Measurements from ENCODE around the gene FBXL17.

Gene FBXL17

DNA sequence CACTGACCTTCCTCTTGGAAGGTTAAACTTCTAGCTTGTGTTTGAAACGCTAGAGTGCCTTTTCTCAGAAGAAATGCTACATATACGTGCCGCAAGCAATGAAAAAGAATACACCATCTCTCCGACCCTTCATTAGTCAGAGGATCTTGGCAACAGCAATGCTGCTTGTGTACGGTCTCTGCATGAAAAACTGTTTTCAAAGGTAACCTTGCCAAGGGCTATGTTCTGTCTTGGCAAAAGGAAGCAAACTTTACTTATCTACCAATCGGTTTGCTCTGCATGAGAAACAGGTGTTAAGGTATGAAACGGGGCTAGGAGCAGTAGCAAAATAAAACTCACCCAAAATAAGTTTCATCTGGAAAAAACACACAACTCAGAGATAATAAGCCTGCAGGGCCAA lies 297.8 kb downstream of the FBXL17 start:
- H3K4me3 ChIP-seq (ENCODE audit: low read depth, low read length), result no peak overlapping the region
- DNase-seq (ENCODE audit: low read depth), result no peak

DNA sequence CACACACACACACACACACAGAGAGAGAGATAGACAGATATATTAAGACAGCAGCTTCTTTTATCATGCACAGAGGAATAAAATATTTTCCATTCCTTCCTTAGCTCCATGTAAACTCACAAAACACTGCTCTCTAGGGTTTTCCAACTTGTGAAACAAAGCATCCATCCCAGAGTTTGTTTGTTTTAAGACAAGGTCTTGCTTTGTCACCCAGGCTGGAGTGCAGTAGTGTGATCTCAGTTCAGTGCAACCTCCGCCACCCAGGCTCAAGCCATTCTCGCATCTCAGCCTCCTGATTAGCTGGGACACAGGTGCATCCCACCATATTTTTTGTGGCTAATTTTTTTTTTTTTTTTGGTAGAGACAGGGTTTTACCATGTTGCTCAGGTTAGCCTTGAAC lies 298.7 kb downstream of the FBXL17 start:
- no peak for DNase-seq (ENCODE audit: low read depth)
- no peak overlapping the region for H3K4me3 ChIP-seq (ENCODE audit: low read depth, low read length)
- TF ChIP-seq, protein P1, sequence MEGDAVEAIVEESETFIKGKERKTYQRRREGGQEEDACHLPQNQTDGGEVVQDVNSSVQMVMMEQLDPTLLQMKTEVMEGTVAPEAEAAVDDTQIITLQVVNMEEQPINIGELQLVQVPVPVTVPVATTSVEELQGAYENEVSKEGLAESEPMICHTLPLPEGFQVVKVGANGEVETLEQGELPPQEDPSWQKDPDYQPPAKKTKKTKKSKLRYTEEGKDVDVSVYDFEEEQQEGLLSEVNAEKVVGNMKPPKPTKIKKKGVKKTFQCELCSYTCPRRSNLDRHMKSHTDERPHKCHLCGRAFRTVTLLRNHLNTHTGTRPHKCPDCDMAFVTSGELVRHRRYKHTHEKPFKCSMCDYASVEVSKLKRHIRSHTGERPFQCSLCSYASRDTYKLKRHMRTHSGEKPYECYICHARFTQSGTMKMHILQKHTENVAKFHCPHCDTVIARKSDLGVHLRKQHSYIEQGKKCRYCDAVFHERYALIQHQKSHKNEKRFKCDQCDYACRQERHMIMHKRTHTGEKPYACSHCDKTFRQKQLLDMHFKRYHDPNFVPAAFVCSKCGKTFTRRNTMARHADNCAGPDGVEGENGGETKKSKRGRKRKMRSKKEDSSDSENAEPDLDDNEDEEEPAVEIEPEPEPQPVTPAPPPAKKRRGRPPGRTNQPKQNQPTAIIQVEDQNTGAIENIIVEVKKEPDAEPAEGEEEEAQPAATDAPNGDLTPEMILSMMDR (IDR thresholded peaks at IDR 0.05; ENCODE audit: low read depth, low read length, missing control alignments), result no peak

More for the DNA sequence above, 297.8 kb downstream of the FBXL17 start:
- TF ChIP-seq, protein P1 (IDR thresholded peaks at IDR 0.05; ENCODE audit: low read depth, low read length, missing control alignments), result no peak

DNA sequence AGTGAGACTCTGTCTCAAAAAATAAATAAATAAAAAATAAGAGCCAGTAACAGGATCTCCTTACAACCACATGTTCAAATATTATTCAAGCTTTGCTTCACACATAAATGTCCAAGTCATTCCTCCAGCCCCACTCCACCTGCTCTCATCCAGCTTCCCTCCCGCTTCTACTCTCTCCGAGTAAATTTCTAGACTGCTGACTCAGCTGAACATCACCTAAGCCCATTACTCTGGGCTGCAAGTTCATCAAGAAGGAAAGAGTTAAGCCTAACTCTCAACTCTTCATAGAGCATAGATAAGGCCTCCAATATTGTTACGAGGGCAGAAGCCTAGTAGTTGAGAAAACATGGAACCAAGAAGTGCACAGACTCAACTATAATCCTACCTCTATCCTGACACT lies 300.2 kb downstream of the FBXL17 start:
- H3K4me3 ChIP-seq (ENCODE audit: low read depth, low read length), result no peak overlapping the region
- DNase-seq (ENCODE audit: low read depth), result no peak
- TF ChIP-seq, protein P1 (IDR thresholded peaks at IDR 0.05; ENCODE audit: low read depth, low read length, missing control alignments), result no peak

DNA sequence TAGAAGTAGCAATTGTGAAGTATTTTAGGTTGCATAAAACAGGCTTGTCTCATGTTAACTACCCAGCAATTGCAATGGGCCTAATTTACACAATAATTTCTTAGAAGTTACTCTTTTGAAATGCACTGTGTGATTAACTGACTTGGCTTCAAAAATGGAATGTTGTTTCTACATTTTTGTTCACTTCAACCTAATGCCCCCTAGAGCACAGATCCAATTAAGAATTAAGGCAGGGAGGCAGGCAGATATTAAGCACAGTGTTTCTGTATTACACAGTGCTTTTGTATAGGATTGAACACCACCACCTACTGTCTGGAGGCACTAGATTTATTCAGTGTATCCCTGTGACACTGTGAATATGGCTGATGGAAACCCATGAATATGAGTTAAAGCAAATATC lies 302.1 kb downstream of the FBXL17 start:
- DNase-seq (ENCODE audit: low read depth), result no peak
- TF ChIP-seq, protein P1 (IDR thresholded peaks at IDR 0.05; ENCODE audit: low read depth, low read length, missing control alignments), result no peak
- no peak overlapping the region for H3K4me3 ChIP-seq (ENCODE audit: low read depth, low read length)

DNA sequence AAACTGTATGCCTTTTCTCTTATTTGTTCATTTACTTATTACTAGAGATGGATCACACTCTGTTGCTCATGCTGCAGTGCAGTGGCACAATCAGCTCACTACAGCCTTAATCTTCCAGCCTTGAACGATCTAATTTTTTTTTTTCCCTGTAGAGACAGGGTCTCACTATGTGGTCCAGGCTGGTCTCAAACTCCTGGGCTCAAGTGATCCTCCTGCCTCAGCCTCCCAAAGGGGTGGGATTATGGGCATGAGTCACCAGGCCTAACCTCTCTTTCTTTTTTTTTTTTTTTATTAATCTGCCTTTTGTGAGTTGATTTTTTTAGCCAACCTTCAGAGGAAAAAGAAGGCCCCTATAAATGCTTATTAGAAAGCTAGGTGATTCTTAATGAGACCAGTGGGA lies 303.0 kb downstream of the FBXL17 start:
- no peak for DNase-seq (ENCODE audit: low read depth)
- no peak overlapping the region for H3K4me3 ChIP-seq (ENCODE audit: low read depth, low read length)
- TF ChIP-seq, protein P1 (IDR thresholded peaks at IDR 0.05; ENCODE audit: low read depth, low read length, missing control alignments), result no peak

DNA sequence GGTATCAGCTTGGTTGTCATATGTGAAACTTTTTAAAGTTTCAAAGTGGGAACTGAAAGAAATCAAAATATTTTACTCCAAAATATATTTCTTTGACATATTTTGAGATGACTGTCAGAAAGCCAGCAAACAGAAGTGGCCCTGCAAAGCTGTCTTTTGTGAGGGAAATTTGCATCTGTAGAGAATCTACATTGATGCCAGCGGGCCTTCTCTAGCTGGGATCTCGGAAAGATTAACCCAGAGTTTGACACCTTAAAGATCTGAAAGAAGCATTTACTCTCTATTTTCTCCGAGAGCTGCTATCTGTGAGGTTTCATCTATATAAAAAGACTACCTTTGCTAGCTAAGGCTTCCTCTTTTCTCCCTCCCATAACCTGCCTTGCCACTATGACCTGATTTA lies 303.6 kb downstream of the FBXL17 start:
- no peak overlapping the region for H3K4me3 ChIP-seq (ENCODE audit: low read depth, low read length)
- no peak for DNase-seq (ENCODE audit: low read depth)
- TF ChIP-seq, protein P1 (IDR thresholded peaks at IDR 0.05; ENCODE audit: low read depth, low read length, missing control alignments), result no peak

DNA sequence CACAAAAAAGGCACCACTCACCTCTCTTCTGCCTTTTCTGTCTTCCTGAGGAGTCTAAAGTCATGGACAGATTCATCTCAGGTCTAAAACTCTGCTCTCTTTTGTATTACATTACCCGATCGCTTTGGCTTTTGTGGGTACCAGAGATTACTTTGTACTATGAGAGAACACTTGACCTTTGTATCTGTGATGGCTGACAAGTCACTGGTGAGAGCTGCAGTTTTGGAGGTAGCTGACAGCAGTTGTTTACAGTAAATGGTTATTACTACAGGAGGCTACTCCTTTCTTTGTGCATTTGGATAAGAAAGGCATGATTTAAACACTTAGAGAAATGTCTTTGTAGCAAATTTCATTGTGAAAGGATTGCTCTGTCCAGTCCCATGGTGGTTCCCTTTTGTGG lies 307.3 kb downstream of the FBXL17 start:
- TF ChIP-seq, protein P1 (IDR thresholded peaks at IDR 0.05; ENCODE audit: low read depth, low read length, missing control alignments), result no peak
- H3K4me3 ChIP-seq (ENCODE audit: low read depth, low read length), result no peak overlapping the region
- no peak for DNase-seq (ENCODE audit: low read depth)

Measured in GM12864 (cell line).